ENCODE data around the gene ATXN10.

The ATXN10 gene

DNA sequence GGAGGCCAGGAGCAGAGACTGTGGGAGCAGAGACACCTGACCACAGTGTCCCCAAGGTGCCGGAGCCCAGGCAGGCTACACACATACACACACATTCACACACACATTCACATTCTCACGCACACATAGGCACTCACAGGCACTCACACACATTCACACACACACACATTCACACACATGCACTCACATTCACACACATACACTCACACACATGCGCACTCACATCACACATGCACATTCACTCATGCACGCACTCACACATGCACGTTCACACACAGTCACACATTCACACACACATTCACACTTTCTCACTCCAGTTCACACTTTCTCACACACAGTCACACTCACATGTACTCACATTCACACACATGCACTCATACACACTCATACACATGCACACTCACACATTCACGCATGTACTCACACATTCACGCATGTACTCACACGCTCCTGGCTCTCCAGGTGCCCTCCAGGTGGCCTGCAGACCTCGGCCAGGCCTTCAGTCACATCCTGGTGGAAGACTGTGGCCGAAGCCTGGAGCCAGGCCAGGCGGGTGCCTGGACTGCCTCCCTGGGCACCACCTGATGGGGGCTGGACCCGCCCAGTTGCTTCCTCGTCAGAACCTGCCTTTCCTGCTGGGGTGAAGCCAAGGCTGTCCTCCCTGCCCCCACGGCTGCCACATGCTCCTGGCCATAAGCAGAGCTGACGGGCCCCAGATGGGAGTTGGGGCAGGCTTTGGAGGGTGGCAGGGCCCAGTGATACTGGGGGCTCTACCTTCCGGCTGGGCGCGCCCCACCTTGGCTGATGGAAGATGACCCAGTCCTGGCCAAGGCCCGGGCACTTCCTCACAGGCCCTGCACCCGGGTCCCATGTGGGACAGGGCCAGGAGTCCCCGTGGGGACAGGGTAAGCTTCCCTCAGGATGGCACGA is 215.8 kb downstream of the ATXN10 start:
- no peak for TF ChIP-seq CTCF (IDR thresholded peaks at IDR 0.05; ENCODE audit: borderline replicate concordance, extremely low read depth, low read length, poor library complexity, severe bottlenecking)
- TF ChIP-seq EZH2 (IDR thresholded peaks at IDR 0.05; ENCODE audit: borderline replicate concordance, low read depth, low read length, severe bottlenecking), result no peak
- Histone ChIP-seq H3K4me3 (ENCODE audit: low read depth in 1 of 2, low read length in 2 of 2) (no peak overlapping the region), H3K27me3 (ENCODE audit: insufficient read depth, low read length, poor library complexity) (no peaks in the 10 kb centered on the region), H3K36me3 (ENCODE audit: insufficient read depth, low read length) (no peaks in the 10 kb centered on the region), H3K9ac (ENCODE audit: low read depth, low read length) (no peak overlapping the region), H3K4me2 (ENCODE audit: insufficient read depth, low read length) (no peak overlapping the region), H3K27ac (ENCODE audit: low read length) (no peak overlapping the region), H2AFZ (ENCODE audit: low read depth, low read length) (no peak overlapping the region), H3K9me3 (ENCODE audit: insufficient read depth, low read length, severe bottlenecking) (no peaks in the 10 kb centered on the region), H3K4me1 (ENCODE audit: insufficient read depth, low read length) (no peaks in the 10 kb centered on the region), H4K20me1 (ENCODE audit: insufficient read depth, low read length) (peaks cover 4% of the 10 kb centered on the region), H3K79me2 (ENCODE audit: insufficient read depth, low read length) (no peaks in the 10 kb centered on the region)
- ATAC-seq (ENCODE audit: insufficient read depth, low read depth) (no peak), DNase-seq (no peak)

DNA sequence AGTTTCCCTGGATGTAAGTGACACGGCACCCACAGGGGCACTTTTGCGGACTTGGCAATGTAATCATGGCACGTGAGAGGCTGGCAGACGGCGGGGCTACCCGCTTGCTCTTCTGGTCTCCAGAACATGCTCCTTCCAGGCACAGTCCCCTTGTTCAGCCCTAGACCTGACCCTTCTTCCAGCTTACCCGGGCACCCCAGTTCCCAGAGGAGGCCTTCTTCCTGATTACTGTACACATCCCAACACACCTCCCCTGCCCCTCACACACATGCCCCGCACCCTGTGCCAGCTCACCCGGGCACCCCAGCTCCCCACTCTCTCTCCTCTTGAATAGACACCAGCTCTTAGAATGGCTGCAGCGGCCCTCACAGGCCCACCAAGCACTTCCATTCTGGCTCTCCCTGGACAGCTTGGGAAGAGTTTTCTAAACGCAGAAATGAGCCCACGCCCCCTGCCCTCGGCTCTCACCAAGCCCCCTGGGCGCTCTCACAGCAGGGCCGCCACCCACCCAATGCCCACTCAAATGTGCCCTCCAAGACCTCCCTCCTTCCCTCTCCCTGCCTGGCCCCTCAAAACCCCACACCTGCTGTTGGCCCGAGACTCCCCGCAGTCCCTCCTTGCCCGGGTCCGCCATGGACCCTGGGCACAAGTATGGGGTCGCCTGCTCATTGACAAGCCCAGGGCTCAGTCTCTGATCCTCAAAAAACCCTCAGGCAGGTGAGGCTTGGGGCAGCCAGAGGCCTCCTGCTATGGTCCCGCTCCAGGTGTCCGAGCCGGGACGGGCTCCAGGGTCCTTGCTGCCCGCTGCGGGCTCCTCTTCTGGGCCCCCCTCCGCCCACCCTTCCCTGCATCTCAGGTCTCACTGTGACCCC is 216.8 kb downstream of the ATXN10 start:
- Histone ChIP-seq H4K20me1 (ENCODE audit: insufficient read depth, low read length) (peaks cover 4% of the 10 kb centered on the region), H3K79me2 (ENCODE audit: insufficient read depth, low read length) (no peaks in the 10 kb centered on the region), H3K4me3 (ENCODE audit: low read depth in 1 of 2, low read length in 2 of 2) (no peak overlapping the region), H2AFZ (ENCODE audit: low read depth, low read length) (no peak overlapping the region), H3K27me3 (ENCODE audit: insufficient read depth, low read length, poor library complexity) (no peaks in the 10 kb centered on the region), H3K27ac (ENCODE audit: low read length) (no peak overlapping the region), H3K36me3 (ENCODE audit: insufficient read depth, low read length) (no peaks in the 10 kb centered on the region), H3K9me3 (ENCODE audit: insufficient read depth, low read length, severe bottlenecking) (no peaks in the 10 kb centered on the region), H3K4me1 (ENCODE audit: insufficient read depth, low read length) (no peaks in the 10 kb centered on the region), H3K4me2 (ENCODE audit: insufficient read depth, low read length) (no peak overlapping the region), H3K9ac (ENCODE audit: low read depth, low read length) (no peak overlapping the region)
- DNase-seq (no peak), ATAC-seq (ENCODE audit: insufficient read depth, low read depth) (no peak)
- TF ChIP-seq EZH2 (IDR thresholded peaks at IDR 0.05; ENCODE audit: borderline replicate concordance, low read depth, low read length, severe bottlenecking), result no peak
- TF ChIP-seq CTCF (IDR thresholded peaks at IDR 0.05; ENCODE audit: borderline replicate concordance, extremely low read depth, low read length, poor library complexity, severe bottlenecking), result no peak

GRCh38 chr22:45889093-45889538 is 217.5 kb downstream of the ATXN10 start:
- H3K27me3 ChIP-seq (ENCODE audit: insufficient read depth, low read length, poor library complexity), result no peaks in the 10 kb centered on the region
- H2AFZ ChIP-seq (ENCODE audit: low read depth, low read length), result no peak overlapping the region

More at GRCh38 chr22:45889093-45889538, 217.5 kb downstream of the ATXN10 start:
- Histone ChIP-seq H3K79me2 (ENCODE audit: insufficient read depth, low read length) (no peaks in the 10 kb centered on the region), H3K4me2 (ENCODE audit: insufficient read depth, low read length) (no peak overlapping the region), H3K4me3 (ENCODE audit: low read depth in 1 of 2, low read length in 2 of 2) (no peak overlapping the region), H3K4me1 (ENCODE audit: insufficient read depth, low read length) (no peaks in the 10 kb centered on the region), H3K9me3 (ENCODE audit: insufficient read depth, low read length, severe bottlenecking) (no peaks in the 10 kb centered on the region), H3K27ac (ENCODE audit: low read length) (no peak overlapping the region), H3K36me3 (ENCODE audit: insufficient read depth, low read length) (no peaks in the 10 kb centered on the region), H3K9ac (ENCODE audit: low read depth, low read length) (no peak overlapping the region), H4K20me1 (ENCODE audit: insufficient read depth, low read length) (peaks cover 3% of the 10 kb centered on the region)
- no peak for DNase-seq
- no peak for ATAC-seq (ENCODE audit: insufficient read depth, low read depth)
- TF ChIP-seq EZH2 (IDR thresholded peaks at IDR 0.05; ENCODE audit: borderline replicate concordance, low read depth, low read length, severe bottlenecking) (no peak), CTCF (IDR thresholded peaks at IDR 0.05; ENCODE audit: borderline replicate concordance, extremely low read depth, low read length, poor library complexity, severe bottlenecking) (no peak)
